GM20000 (cell line): ENCODE data around the gene MEIS2.

Experiments used
- DNase-seq: peaks from one replicate; pipeline ENCODE4 v3.0.0; 2012; ENCODE audit warnings: low spot score
- TF ChIP-seq, protein P1 (sequence below): IDR thresholded peaks from 2 replicates; pipeline ENCODE4 v1.5.1; 2012; ENCODE audit warnings: mild to moderate bottlenecking, control low read depth; ENCODE audit errors: extremely low read depth, missing control alignments

MEIS2 gene

DNA sequence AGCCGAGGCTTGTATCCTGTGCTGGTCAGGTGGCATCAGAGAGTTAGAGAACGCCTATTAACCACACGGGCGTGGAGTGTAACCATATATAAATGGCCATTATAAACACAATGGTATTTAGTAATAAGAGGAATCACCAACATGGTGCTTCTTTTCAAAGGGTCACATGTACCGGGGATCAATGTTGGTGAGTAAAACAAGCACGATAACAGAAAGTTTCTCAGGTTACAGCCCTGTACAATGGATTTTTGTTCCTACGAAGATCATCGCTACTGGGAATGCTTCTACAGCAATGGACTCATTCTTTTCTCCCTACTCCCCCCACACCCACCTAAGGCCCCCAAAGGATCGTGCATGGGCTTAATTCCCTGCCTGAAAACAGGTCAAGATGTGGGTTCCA is 42.5 kb downstream of the MEIS2 start:
- DNase-seq = no peak
- TF ChIP-seq, protein P1, sequence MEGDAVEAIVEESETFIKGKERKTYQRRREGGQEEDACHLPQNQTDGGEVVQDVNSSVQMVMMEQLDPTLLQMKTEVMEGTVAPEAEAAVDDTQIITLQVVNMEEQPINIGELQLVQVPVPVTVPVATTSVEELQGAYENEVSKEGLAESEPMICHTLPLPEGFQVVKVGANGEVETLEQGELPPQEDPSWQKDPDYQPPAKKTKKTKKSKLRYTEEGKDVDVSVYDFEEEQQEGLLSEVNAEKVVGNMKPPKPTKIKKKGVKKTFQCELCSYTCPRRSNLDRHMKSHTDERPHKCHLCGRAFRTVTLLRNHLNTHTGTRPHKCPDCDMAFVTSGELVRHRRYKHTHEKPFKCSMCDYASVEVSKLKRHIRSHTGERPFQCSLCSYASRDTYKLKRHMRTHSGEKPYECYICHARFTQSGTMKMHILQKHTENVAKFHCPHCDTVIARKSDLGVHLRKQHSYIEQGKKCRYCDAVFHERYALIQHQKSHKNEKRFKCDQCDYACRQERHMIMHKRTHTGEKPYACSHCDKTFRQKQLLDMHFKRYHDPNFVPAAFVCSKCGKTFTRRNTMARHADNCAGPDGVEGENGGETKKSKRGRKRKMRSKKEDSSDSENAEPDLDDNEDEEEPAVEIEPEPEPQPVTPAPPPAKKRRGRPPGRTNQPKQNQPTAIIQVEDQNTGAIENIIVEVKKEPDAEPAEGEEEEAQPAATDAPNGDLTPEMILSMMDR = no peak

DNA sequence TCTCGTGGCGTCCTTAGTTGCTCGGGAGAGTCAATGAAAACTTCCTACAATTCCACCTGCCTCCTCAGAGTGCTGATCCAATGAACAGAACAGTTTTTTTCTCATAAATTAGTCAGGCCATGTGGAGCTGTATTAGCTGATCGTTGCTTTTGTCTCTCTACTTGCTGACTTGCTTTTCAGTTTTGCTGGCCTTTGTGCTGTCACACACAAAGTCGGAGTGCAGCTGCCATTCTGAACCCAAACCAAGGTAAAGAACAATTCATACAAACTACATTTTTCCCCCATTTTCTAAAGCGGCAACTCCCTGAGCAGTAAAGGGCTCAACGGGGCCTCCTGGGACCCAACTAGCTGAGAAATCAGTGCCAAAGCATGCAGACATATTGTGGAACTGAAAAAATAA is 43.1 kb downstream of the MEIS2 start:
- TF ChIP-seq, protein P1 = no peak
- DNase-seq = no peak

DNA sequence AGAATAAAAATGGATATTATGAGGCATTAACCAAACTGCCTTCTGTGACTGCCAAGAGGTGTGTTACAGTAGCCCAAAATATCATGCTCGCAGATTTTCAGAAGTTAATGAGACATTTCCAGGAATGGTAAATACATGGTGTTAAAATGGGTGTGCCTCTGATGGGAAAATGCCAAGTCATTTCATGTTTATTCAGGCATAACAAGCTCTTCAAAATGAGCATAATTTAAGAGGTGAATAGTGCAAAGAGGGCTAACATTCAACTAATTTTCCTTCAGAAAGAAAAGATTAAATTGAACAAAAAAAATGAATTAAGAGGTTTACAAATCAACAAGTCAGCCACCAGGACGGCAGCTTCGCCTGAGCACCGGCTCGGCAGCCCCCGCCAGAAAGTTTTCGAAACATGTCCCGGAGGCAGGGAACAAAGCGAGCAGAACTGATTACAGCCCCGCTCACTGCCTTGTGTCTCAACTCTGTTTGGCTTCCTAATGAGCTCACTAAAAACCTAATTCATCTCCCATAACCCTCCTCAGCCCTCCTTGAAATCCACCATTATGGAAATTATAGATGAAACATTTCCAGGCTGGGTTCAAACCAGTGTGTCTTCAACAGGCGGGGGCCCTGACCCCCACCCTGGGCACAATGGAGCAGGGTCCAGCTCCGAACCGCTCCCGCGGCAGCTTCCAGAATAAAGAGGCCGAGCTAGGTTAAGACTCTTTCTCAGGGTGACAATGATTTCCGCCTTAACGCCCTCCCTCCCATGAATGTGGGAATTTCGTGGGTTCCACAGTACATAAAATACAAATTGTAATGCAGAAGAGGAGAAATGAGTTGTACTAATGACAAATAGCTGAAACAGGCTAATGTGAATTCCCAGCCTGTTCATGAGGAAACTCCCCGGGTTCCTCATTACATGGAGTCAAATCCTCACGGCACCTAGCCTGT is 43.9 kb downstream of the MEIS2 start:
- no peak for DNase-seq
- TF ChIP-seq, protein P1 = no peak

DNA sequence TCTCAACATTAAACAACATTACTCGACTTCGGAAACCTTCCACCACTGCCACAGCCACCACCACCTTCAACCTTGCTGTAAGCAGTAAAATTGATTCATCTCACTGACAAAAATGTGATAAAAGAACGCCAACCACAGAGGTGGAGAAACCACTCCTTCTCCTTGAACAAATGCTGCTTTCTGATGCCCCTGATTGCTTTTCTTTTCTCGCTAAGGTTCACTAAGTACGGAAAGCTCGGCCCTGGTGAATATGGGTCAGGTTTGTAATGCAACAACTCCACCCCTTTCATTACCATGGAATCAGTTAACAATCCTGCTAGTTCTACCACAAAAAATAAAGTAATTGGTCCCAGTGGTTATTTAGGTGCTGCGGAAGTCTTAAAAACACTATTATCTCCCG is 44.9 kb downstream of the MEIS2 start:
- no peak for DNase-seq
- TF ChIP-seq, protein P1 = no peak

DNA sequence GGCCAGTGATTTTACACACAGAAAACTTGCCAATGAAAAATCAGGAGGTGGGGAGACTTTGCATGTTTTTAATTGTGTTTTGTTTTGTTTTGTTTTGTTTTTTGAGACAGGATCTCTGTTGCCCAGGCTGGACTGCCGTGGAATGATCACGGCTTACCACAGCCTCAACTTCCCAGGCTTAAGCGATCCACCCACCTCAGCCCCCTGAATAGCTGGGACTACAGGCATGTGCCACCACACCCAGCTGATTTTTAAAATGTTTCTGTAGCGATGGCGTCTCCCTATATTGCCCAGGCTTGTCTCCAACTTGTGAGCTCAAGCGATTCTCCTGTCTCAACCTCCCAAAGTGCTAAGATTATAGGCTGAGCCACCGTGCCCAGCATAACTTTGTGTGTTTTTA is 46.0 kb downstream of the MEIS2 start:
- DNase-seq = no peak
- TF ChIP-seq, protein P1 = no peak

DNA sequence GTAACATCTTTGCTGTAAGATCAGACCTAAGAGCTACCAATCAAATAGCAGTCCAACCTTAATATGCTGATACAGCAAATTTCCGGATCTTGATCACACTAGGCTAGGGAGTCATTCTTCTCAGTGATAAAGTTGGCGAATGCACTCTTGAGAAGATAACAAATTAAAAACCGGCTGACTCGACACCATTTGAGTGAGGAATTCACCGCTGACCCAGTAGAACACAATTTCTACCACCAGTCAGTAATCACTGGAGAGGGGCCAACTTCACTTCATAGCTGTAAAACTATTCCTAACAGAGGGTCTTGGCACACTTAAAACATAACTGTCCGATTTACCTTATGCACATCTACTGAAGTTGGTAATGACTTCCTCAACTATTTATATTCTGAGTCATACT is 47.2 kb downstream of the MEIS2 start:
- TF ChIP-seq, protein P1 = no peak
- DNase-seq = no peak

DNA sequence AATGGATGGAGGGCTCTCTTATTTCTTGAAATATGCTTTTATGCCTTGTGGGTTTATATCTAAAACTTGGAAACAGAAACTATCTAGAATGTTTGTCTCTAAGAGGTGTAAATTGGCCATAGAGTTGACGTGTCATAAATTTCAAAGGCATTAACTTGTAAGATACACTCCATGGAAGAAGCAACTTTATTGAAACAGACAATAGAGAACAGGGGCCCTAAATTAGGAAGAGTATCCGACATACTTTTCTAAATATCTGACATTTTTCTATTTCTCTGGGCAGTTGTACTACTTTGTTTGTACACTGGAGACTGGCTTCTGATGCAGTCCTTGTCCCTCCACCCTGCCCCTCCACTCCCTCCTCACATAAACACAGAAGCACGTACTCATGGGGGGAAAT is 50.0 kb downstream of the MEIS2 start:
- TF ChIP-seq, protein P1 = no peak
- no peak for DNase-seq
